ENCODE measurements around the gene PER2.

DNA sequence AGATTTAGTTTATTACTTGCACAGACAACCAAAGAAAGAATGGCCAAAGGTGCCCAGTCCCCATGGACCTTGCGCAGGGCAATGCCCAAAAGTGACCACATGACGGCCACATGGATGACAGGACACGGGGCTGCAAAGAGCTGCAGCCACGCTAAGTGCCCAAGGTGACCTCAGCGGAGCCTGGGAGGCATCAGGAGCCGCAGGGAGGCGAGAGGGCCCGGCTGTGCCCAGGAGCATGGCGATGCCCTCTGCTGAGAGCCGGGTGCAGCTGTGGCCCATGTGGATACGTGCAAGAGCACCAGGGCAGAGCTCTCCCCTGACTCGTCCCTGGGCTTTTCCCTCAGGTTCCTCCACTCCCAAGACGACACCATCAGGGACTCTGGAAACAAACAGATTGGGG, 63.3 kb downstream of the PER2 start:
- no peak for TF ChIP-seq REST (IDR thresholded peaks at IDR 0.05; ENCODE audit: insufficient read depth in 1 of 2, low read depth in 2 of 2, low read length in 2 of 2)
- TF ChIP-seq FOXP2 (optimal IDR thresholded peaks at IDR 0.05; ENCODE audit: borderline replicate concordance, extremely low read depth, extremely low read length, insufficient read depth): no peak
- TF ChIP-seq SIN3A (IDR thresholded peaks at IDR 0.05; ENCODE audit: borderline replicate concordance, insufficient read depth, low read length): no peak
- TF ChIP-seq POLR2AphosphoS5 (IDR thresholded peaks at IDR 0.05; ENCODE audit: low read depth, low read length): no peak
- TF ChIP-seq TAF1 (IDR thresholded peaks at IDR 0.05; ENCODE audit: borderline replicate concordance, insufficient read depth, low read length): no peak
